ENCODE data around the gene ALDH3B1. TPM values are rescaled to one million over a fixed set of nuclear protein-coding genes. Genes with fewer than 3 reads are reported as not detected.

Gene ALDH3B1
- total and polyA plus RNA-seq, 2 of the 4 experiments (the other 2 are of a cell fraction), result 11.8 to 22.8 TPM

- Histone ChIP-seq H3K4me2 (ENCODE audit: low read depth, low read length) (no peak overlapping the region), H2BK20ac (ENCODE audit: low read depth, low read length) (no peak overlapping the region), H3K4me3 (ENCODE audit: insufficient read depth, low read depth, low read length) (no peak overlapping the region), H3K14ac (replicated peaks; ENCODE audit: low read depth, low read length) (no peak overlapping the region), H4K20me1 (ENCODE audit: insufficient read depth, low read length) (no peaks in the 10 kb centered on the region; the same call in none of the 2 replicates), H2AK9ac (replicated peaks; ENCODE audit: low read depth, low read length, poor library complexity) (peak overlapping the region; percentile 33), H3K9me1 (ENCODE audit: insufficient read depth, low read length) (peaks cover 4% of the 10 kb centered on the region; the same call in 1 of the 2 replicates), H3K9ac (ENCODE audit: low read depth, low read length) (no peak overlapping the region), H4K5ac (ENCODE audit: low read depth, low read length) (no peak overlapping the region), H3K27me3 (ENCODE audit: control insufficient read depth, insufficient read depth, low read length) (no peaks in the 10 kb centered on the region), H2AFZ (replicated peaks; ENCODE audit: low read length, poor library complexity) (peak overlapping the region; percentile 17), H2BK120ac (ENCODE audit: low read depth, low read length) (no peak overlapping the region), H3K36me3 (ENCODE audit: control insufficient read depth, insufficient read depth, low read length) (peaks cover 50% of the 10 kb centered on the region), H4K8ac (ENCODE audit: low read depth in 2 of 2, low read length in 2 of 2) (no peak overlapping the region), H3K18ac (ENCODE audit: low read depth, low read length) (no peak overlapping the region), H3K4me1 (ENCODE audit: control insufficient read depth, insufficient read depth, low read length) (no peaks in the 10 kb centered on the region), H4K91ac (ENCODE audit: insufficient read depth, low read depth, low read length) (no peak overlapping the region), H2BK5ac (ENCODE audit: low read depth, low read length, poor library complexity, severe bottlenecking) (no peak overlapping the region), H3K9me3 (ENCODE audit: control insufficient read depth, insufficient read depth, low read length) (no peaks in the 10 kb centered on the region), H3K4ac (ENCODE audit: low read depth, low read length) (no peak overlapping the region), H3K56ac (ENCODE audit: extremely low read depth, insufficient read depth, low read length) (no peak overlapping the region), H3K23ac (ENCODE audit: low read depth, low read length) (no peak overlapping the region), H2BK15ac (ENCODE audit: low read depth, low read length) (no peak overlapping the region), H3K79me1 (ENCODE audit: low read depth in 1 of 2, low read length in 2 of 2) (peaks cover 0 to 5% of the 10 kb centered on the region in 2 experiments; a peak in 3 of 4 replicates), H2AK5ac (ENCODE audit: low read depth, low read length) (no peak overlapping the region), H3K27ac (ENCODE audit: insufficient read depth, low read length) (no peak overlapping the region)
- BruUV-seq (replicated peaks), result no TSS peak
- ATAC-seq (ENCODE audit: low read depth) (no peak), DNase-seq (no peak)
- CTCF ChIA-PET, result interaction anchor here (1.4 kb wide), 1 partner anchor 9 kb away, joined by 3 read pairs; no protein-coding TSS in a partner anchor
- dilution Hi-C loops (cut with HindIII; ENCODE audit: low sequenced_read_pairs, unreplicated experiment) (no loop called here), in situ Hi-C loops (cut with MboI; ENCODE audit: low sequenced_read_pairs) (no loop called here), intact Hi-C loops (cut with micrococcal nuclease) (no loop called here)
- WGBS, 2 experiments (ENCODE audit: extremely low coverage in 2 of 2, insufficient read length in 1 of 2), result 97% methylated on average over 6 of the region's 14 CpGs; no CpG with 5 or more reads in 1 of the 2 experiments
- POLR2A ChIA-PET (ENCODE audit: unreplicated experiment), result no interaction called here
- no peak for TF ChIP-seq FOS (IDR thresholded peaks at IDR 0.05; ENCODE audit: low read depth, low read length)
- no peak for TF ChIP-seq RCOR1 (IDR thresholded peaks at IDR 0.05; ENCODE audit: insufficient replicate concordance, low read length)
- TF ChIP-seq BHLHE40 (IDR thresholded peaks at IDR 0.05; ENCODE audit: low read depth, low read length), result no peak
- TF ChIP-seq MXI1 (IDR thresholded peaks at IDR 0.05; ENCODE audit: borderline replicate concordance, low read depth, low read length), result no peak
- no peak for TF ChIP-seq RAD21 (IDR thresholded peaks at IDR 0.05; ENCODE audit: low read length)
- no peak for TF ChIP-seq ELK1 (IDR thresholded peaks at IDR 0.05; ENCODE audit: borderline replicate concordance, low read depth, low read length)
- no peak for TF ChIP-seq NFE2L2 (IDR thresholded peaks at IDR 0.05; ENCODE audit: low read depth, low read length)
- TF ChIP-seq, protein P1, sequence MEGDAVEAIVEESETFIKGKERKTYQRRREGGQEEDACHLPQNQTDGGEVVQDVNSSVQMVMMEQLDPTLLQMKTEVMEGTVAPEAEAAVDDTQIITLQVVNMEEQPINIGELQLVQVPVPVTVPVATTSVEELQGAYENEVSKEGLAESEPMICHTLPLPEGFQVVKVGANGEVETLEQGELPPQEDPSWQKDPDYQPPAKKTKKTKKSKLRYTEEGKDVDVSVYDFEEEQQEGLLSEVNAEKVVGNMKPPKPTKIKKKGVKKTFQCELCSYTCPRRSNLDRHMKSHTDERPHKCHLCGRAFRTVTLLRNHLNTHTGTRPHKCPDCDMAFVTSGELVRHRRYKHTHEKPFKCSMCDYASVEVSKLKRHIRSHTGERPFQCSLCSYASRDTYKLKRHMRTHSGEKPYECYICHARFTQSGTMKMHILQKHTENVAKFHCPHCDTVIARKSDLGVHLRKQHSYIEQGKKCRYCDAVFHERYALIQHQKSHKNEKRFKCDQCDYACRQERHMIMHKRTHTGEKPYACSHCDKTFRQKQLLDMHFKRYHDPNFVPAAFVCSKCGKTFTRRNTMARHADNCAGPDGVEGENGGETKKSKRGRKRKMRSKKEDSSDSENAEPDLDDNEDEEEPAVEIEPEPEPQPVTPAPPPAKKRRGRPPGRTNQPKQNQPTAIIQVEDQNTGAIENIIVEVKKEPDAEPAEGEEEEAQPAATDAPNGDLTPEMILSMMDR (conservative IDR thresholded peaks at IDR 0.05; ENCODE audit: low read depth, low read length), result no peak
- TF ChIP-seq POLR2A (IDR thresholded peaks at IDR 0.05; ENCODE audit: low read depth, low read length), result no peak
- no peak for TF ChIP-seq RFX5 (IDR thresholded peaks at IDR 0.05; ENCODE audit: low read depth, low read length)
- no peak for TF ChIP-seq MAZ (IDR thresholded peaks at IDR 0.05; ENCODE audit: borderline replicate concordance, low read depth, low read length)
- TF ChIP-seq MAFK (IDR thresholded peaks at IDR 0.05; ENCODE audit: low read depth, low read length), result no peak
- no peak for TF ChIP-seq SMC3 (IDR thresholded peaks at IDR 0.05; ENCODE audit: low read depth, low read length)
- TF ChIP-seq, protein P2, sequence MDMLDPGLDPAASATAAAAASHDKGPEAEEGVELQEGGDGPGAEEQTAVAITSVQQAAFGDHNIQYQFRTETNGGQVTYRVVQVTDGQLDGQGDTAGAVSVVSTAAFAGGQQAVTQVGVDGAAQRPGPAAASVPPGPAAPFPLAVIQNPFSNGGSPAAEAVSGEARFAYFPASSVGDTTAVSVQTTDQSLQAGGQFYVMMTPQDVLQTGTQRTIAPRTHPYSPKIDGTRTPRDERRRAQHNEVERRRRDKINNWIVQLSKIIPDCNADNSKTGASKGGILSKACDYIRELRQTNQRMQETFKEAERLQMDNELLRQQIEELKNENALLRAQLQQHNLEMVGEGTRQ (IDR thresholded peaks at IDR 0.05; ENCODE audit: low read depth, low read length), result no peak
These were observed 41.3 kb downstream of the ALDH3B1 start for GRCh38 chr11:68051191-68052136.

All from IMR-90 (cell line).